Measurements from ENCODE around the gene KIAA0513.
A peak's percentile ranks its signal among the peaks of the same experiment; 100 is the strongest.

Gene KIAA0513

GRCh38 chr16:85058909-85059308, 31.3 kb downstream of the KIAA0513 start:
- no peak overlapping the region for H3K27ac Mint-ChIP-seq
- H3K27me3 Mint-ChIP-seq: no peaks in the 10 kb centered on the region
- H3K9me3 Mint-ChIP-seq: no peaks in the 10 kb centered on the region
- no peak overlapping the region for H3K4me3 Mint-ChIP-seq
- H3K36me3 Mint-ChIP-seq (ENCODE audit: low read depth): no peaks in the 10 kb centered on the region
- peaks cover 51% of the 10 kb centered on the region for H3K4me1 Mint-ChIP-seq (ENCODE audit: low read depth)

GRCh38 chr16:85061566-85061965, 34.0 kb downstream of the KIAA0513 start:
- Mint-ChIP-seq H3K4me3 (no peak overlapping the region), H3K4me1 (ENCODE audit: low read depth) (peaks cover 26% of the 10 kb centered on the region), H3K9me3 (no peaks in the 10 kb centered on the region), H3K27me3 (no peaks in the 10 kb centered on the region), H3K36me3 (ENCODE audit: low read depth) (no peaks in the 10 kb centered on the region), H3K27ac (no peak overlapping the region)

DNA sequence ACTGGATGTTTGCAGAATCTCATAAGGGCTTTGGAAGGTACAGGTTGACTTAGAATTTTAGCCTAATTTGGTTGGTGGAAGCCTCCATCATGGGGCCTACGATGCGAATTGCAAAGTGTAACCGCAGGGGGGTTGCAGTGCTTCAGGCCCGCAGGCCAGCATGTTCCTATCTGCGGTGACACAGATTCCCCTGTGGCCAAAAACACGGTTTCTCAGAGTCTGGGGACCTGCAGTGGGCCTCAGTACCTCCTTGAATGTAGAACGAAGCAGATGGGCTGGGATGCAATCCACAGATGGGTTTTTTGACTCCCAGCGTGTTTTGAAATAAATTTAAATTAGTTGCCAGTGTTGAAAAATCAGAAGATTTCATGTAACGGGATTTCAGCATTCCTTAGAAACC, 34.7 kb downstream of the KIAA0513 start:
- H3K4me3 Mint-ChIP-seq: no peak overlapping the region
- H3K4me1 Mint-ChIP-seq (ENCODE audit: low read depth): peaks cover 19% of the 10 kb centered on the region
- no peaks in the 10 kb centered on the region for H3K36me3 Mint-ChIP-seq (ENCODE audit: low read depth)
- H3K9me3 Mint-ChIP-seq: no peaks in the 10 kb centered on the region
- no peaks in the 10 kb centered on the region for H3K27me3 Mint-ChIP-seq
- no peak overlapping the region for H3K27ac Mint-ChIP-seq

DNA sequence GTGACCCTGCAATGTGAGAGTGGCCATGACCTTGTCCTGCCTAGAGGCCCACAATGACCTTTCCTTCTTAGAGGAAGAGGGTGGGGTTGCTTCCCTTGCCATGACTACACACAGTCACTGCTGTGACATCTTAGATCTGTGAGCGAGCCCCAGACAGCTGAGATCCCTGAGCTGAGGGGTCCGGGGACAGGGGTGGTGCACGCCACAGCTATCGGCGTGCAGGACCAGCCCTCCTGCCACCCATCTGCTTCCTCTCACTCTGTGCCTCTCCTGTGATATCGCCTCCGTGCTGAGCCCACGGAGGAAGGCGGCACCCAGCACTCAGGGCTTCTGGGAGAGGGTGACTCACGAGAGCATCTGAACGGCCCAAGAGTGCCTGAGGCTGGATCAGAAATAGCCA, 35.2 kb downstream of the KIAA0513 start:
- H3K36me3 Mint-ChIP-seq (ENCODE audit: low read depth): no peaks in the 10 kb centered on the region
- no peaks in the 10 kb centered on the region for H3K9me3 Mint-ChIP-seq
- H3K4me3 Mint-ChIP-seq: no peak overlapping the region
- no peaks in the 10 kb centered on the region for H3K27me3 Mint-ChIP-seq
- peaks cover 13% of the 10 kb centered on the region for H3K4me1 Mint-ChIP-seq (ENCODE audit: low read depth)
- no peak overlapping the region for H3K27ac Mint-ChIP-seq

DNA sequence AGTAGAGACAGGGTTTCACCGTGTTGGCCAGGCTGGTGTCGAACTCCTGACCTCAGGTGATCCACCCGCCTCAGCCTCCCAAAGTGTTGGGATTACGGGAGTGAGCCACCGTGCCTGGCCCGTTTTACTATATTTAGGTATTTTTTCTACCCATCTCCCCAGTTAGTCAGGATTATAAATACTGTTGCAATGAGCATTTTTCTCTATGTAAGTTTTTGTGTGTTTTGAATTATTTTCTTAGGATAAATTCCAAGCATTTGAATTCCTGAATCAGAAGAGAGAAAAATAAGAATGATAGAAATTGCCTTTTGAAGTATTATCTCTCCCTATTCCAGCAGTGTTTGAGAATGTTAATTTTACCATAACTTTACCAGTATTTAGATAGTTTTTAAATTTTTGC, 36.6 kb downstream of the KIAA0513 start:
- H3K4me3 Mint-ChIP-seq: no peak overlapping the region
- H3K9me3 Mint-ChIP-seq: no peaks in the 10 kb centered on the region
- no peaks in the 10 kb centered on the region for H3K27me3 Mint-ChIP-seq
- no peak overlapping the region for H3K27ac Mint-ChIP-seq
- no peaks in the 10 kb centered on the region for H3K36me3 Mint-ChIP-seq (ENCODE audit: low read depth)
- peaks cover 11% of the 10 kb centered on the region for H3K4me1 Mint-ChIP-seq (ENCODE audit: low read depth)

DNA sequence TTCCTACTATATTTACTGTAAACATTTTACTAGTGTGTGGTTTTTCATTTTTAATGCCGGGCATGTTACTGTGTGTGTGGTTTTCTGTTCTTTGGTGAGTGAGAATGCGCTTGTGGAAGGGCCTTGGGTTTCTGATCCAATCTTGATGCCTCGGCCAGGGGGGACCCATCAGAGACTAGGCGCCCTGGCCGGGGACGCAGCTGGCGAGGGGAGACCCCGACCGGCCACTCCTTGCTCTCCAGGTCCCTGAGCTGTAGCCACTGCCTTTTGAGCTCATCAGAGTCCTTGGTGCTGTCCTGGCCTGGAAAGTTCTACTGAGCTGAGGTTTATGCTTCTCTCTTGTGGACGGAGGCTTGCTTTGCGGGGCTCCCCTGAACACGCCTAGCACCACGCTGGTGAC, 37.5 kb downstream of the KIAA0513 start:
- Mint-ChIP-seq H3K9me3 (no peaks in the 10 kb centered on the region), H3K27me3 (no peaks in the 10 kb centered on the region), H3K36me3 (ENCODE audit: low read depth) (no peaks in the 10 kb centered on the region), H3K27ac (no peak overlapping the region), H3K4me3 (no peak overlapping the region), H3K4me1 (ENCODE audit: low read depth) (peaks cover 11% of the 10 kb centered on the region)

DNA sequence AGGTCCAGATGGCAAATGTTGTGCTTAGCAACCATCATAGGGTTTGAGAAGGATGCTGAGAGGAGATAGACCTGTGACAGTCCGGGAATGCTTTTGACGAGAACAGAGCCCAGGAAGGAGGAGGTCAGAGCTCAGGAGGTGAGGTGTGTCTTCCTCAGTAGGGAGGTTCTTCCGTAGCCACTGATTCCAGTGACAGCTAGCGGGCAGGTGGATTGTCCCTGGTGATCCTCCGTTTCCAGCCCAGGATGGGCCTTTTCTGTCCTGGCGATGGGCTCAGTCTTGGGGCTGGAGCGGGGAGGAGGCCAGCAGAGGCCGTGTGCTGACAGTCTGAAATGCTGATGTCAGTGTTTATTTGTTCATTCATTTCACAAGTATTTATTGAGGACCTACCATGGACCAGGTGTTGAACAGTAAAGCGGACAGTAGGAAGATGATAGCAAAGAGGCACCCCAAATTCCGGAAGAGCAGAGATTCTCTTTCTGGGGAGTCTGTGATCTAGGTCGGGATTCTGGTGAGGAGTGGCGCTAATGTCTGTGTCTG, 38.8 kb downstream of the KIAA0513 start:
- Mint-ChIP-seq H3K27me3 (no peaks in the 10 kb centered on the region), H3K9me3 (no peaks in the 10 kb centered on the region), H3K4me3 (no peak overlapping the region), H3K4me1 (ENCODE audit: low read depth) (peaks cover 8% of the 10 kb centered on the region), H3K27ac (no peak overlapping the region), H3K36me3 (ENCODE audit: low read depth) (peaks cover 6% of the 10 kb centered on the region)

DNA sequence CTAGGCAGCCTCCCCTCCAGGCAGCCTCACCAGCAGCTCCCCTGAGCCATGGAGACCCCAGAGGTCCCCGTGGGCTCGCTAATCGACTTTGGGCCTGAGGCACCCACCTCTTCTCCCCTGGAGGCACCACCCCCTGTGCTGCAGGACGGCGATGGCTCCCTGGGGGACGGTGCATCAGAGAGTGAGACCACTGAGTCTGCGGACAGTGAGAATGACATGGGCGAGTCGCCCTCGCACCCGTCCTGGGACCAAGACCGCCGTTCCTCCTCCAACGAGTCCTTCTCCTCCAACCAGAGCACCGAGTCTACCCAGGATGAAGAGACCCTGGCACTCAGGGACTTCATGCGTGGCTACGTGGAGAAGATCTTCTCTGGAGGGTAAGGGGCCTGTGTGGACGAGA, 39.4 kb downstream of the KIAA0513 start:
- Mint-ChIP-seq H3K27ac (no peak overlapping the region), H3K4me1 (ENCODE audit: low read depth) (peaks cover 3% of the 10 kb centered on the region)

DNA sequence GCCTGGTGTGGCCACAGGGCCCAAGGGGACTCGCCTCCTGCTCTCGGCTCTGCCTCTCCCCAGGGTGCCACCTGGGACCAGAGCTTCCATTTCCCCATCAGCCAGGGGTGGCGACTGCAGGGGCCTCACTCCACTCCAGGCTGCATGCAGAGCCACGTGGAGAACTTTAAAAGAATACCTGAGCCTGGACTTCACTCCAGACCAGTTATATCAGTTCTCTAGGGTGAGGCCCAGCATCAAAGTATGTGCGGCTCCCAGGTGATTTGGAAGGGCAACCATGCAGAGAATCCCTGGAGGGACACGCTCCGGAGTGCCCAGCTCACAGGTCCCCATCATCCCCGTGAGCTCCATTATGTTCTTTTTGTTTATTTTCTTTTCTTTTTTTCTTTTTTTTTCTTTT, 39.8 kb downstream of the KIAA0513 start:
- H3K4me1 Mint-ChIP-seq (ENCODE audit: low read depth): no peaks in the 10 kb centered on the region
- H3K36me3 Mint-ChIP-seq (ENCODE audit: low read depth): peaks cover 6% of the 10 kb centered on the region
- no peaks in the 10 kb centered on the region for H3K27me3 Mint-ChIP-seq
- no peak overlapping the region for H3K4me3 Mint-ChIP-seq
- H3K27ac Mint-ChIP-seq: no peak overlapping the region
- H3K9me3 Mint-ChIP-seq: no peaks in the 10 kb centered on the region

More for the DNA sequence above, 39.4 kb downstream of the KIAA0513 start:
- H3K36me3 Mint-ChIP-seq (ENCODE audit: low read depth): peaks cover 6% of the 10 kb centered on the region
- H3K4me3 Mint-ChIP-seq: no peak overlapping the region
- no peaks in the 10 kb centered on the region for H3K9me3 Mint-ChIP-seq
- H3K27me3 Mint-ChIP-seq: no peaks in the 10 kb centered on the region

- H3K36me3 Mint-ChIP-seq (ENCODE audit: low read depth): peaks cover 10% of the 10 kb centered on the region
- no peaks in the 10 kb centered on the region for H3K9me3 Mint-ChIP-seq
- no peak overlapping the region for H3K27ac Mint-ChIP-seq
- H3K27me3 Mint-ChIP-seq: no peaks in the 10 kb centered on the region
- no peaks in the 10 kb centered on the region for H3K4me1 Mint-ChIP-seq (ENCODE audit: low read depth)
- H3K4me3 Mint-ChIP-seq: no peak overlapping the region
Measured at GRCh38 chr16:85068746-85069145, 41.2 kb downstream of the KIAA0513 start.

- H3K4me3 Mint-ChIP-seq: no peak overlapping the region
- no peaks in the 10 kb centered on the region for H3K27me3 Mint-ChIP-seq
- H3K36me3 Mint-ChIP-seq (ENCODE audit: low read depth): peaks cover 10% of the 10 kb centered on the region
- no peaks in the 10 kb centered on the region for H3K4me1 Mint-ChIP-seq (ENCODE audit: low read depth)
- no peaks in the 10 kb centered on the region for H3K9me3 Mint-ChIP-seq
- no peak overlapping the region for H3K27ac Mint-ChIP-seq
Measured at GRCh38 chr16:85069171-85069570, 41.6 kb downstream of the KIAA0513 start.

- Mint-ChIP-seq H3K36me3 (ENCODE audit: low read depth) (peaks cover 10% of the 10 kb centered on the region), H3K27me3 (no peaks in the 10 kb centered on the region)
Measured at GRCh38 chr16:85072076-85072860, 44.7 kb downstream of the KIAA0513 start.

DNA sequence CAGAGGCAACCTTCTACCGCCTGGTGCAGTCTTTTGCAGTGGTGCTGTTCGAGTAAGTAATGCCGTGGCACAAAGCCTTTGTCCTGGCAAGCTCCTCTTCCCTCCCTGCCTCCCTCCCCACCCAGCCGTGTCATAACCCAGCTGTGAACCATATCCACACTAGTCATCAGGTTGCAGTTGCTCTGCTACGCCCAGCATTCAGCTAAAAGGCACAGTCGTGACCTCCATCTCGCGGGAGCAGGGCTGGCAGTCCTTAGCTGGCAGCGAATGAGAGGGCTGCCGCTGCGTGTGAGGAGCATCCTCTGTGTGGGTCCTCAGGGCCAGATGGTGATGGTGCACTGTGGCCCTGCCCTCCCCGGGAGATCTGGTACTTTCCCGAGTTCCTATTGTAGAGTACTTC, 45.4 kb downstream of the KIAA0513 start:
- Mint-ChIP-seq H3K9me3 (no peaks in the 10 kb centered on the region), H3K4me3 (no peak overlapping the region), H3K27me3 (no peaks in the 10 kb centered on the region), H3K4me1 (ENCODE audit: low read depth) (no peaks in the 10 kb centered on the region), H3K27ac (no peak overlapping the region), H3K36me3 (ENCODE audit: low read depth) (peaks cover 10% of the 10 kb centered on the region)

More at GRCh38 chr16:85072076-85072860, 44.7 kb downstream of the KIAA0513 start:
- Mint-ChIP-seq H3K4me1 (ENCODE audit: low read depth) (no peaks in the 10 kb centered on the region), H3K27ac (no peak overlapping the region), H3K4me3 (no peak overlapping the region), H3K9me3 (no peaks in the 10 kb centered on the region)

- Mint-ChIP-seq H3K9me3 (no peaks in the 10 kb centered on the region), H3K36me3 (ENCODE audit: low read depth) (peaks cover 10% of the 10 kb centered on the region), H3K27me3 (no peaks in the 10 kb centered on the region), H3K27ac (peak overlapping the region; percentile 16), H3K4me3 (no peak overlapping the region), H3K4me1 (ENCODE audit: low read depth) (no peaks in the 10 kb centered on the region)
Measured at GRCh38 chr16:85074225-85074914, 46.8 kb downstream of the KIAA0513 start.

- H3K27ac Mint-ChIP-seq: no peak overlapping the region
- H3K4me3 Mint-ChIP-seq: no peak overlapping the region
- H3K4me1 Mint-ChIP-seq (ENCODE audit: low read depth): no peaks in the 10 kb centered on the region
- no peaks in the 10 kb centered on the region for H3K9me3 Mint-ChIP-seq
- H3K27me3 Mint-ChIP-seq: no peaks in the 10 kb centered on the region
- peaks cover 10% of the 10 kb centered on the region for H3K36me3 Mint-ChIP-seq (ENCODE audit: low read depth)
Measured at GRCh38 chr16:85075236-85075924, 47.8 kb downstream of the KIAA0513 start.

Measured in stimulated activated naive CD8-positive, alpha-beta T cell treated with anti-CD3 and anti-CD28 coated beads, Interleukin-15, Interleukin-2, amounts not matched to agents 100 ng/mL and 50 ng/mL, for 24 hours (primary cell).